Smooth muscle cell (in vitro differentiated cells): ENCODE data around the gene PPP4R1. TPM values are rescaled to one million over a fixed set of nuclear protein-coding genes. Genes with fewer than 3 reads are reported as not detected.

Experiments used
- DNase-seq: peaks from one replicate; lab custom pipeline; 2025; ENCODE audit not compliant: unreplicated experiment; lab: John Stamatoyannopoulos, UW
- H2AFZ ChIP-seq: fragments of 200-600 bp; sonication (generic); 2 replicates; pipeline ENCODE4 v1.6.0; 2016; ENCODE audit warnings: antibody characterized with exemption, low read depth, mild to moderate bottlenecking
- H3F3A ChIP-seq: fragments of 200-600 bp; sonication (generic); 2 replicates; pipeline ENCODE4 v1.6.0; 2017; ENCODE audit warnings: antibody characterized with exemption, low read depth
- H3K27ac ChIP-seq: fragments of 200-600 bp; sonication (generic); 2 replicates; pipeline ENCODE4 v1.5.1; 2016; ENCODE audit warnings: low read depth, mild to moderate bottlenecking
- H3K27me3 ChIP-seq: fragments of 200-600 bp; sonication (generic); 2 replicates; pipeline ENCODE4 v1.6.1; 2016; ENCODE audit warnings: low read depth, mild to moderate bottlenecking
- H3K36me3 ChIP-seq: fragments of 200-600 bp; sonication (generic); 2 replicates; pipeline ENCODE4 v1.5.1; 2016; ENCODE audit warnings: low read depth
- H3K4me1 ChIP-seq: fragments of 200-600 bp; sonication (generic); 2 replicates; pipeline ENCODE4 v1.5.1; 2016; ENCODE audit warnings: low read depth
- H3K4me2 ChIP-seq: fragments of 200-600 bp; sonication (generic); 2 replicates; pipeline ENCODE4 v1.6.0; 2016; ENCODE audit warnings: mild to moderate bottlenecking
- H3K4me3 ChIP-seq: fragments of 200-600 bp; sonication (generic); 2 replicates; pipeline ENCODE4 v1.5.1; 2016; ENCODE audit warnings: mild to moderate bottlenecking
- H3K79me2 ChIP-seq: fragments of 200-600 bp; sonication (generic); 2 replicates; pipeline ENCODE4 v1.6.0; 2016; ENCODE audit warnings: low read depth, mild to moderate bottlenecking
- H3K9ac ChIP-seq: fragments of 200-600 bp; sonication (generic); 2 replicates; pipeline ENCODE4 v1.6.0; 2016; ENCODE audit warnings: low read depth
- H3K9me3 ChIP-seq: fragments of 200-600 bp; sonication (generic); replicated peaks from 2 replicates; pipeline ENCODE4 v1.5.1; 2016; ENCODE audit warnings: low read depth
- H4K20me1 ChIP-seq: fragments of 200-600 bp; sonication (generic); 2 replicates; pipeline ENCODE4 v1.6.0; 2016; ENCODE audit warnings: low read depth
- WGBS: methylation state at CpG from one replicate; pipeline ENCODE4 v1.1.7; 2016; ENCODE audit warnings: low lambda C conversion rate; 5-methylcytosine and 5-hydroxymethylcytosine counted together
- polyA plus RNA-seq: library from polyadenylated mRNA; unstranded; fragments of >200 nt; fragmentation: Nextera tagmentation; extraction: Ambion mirVana; gene quantifications from 2 replicates; pipeline ENCODE4 v1.2.1, GENCODE V29; 2016
- total RNA-seq: library from RNA; depleted of rRNA; stranded (reverse); fragments of >200 nt; gene quantifications from 2 replicates; pipeline ENCODE4 v1.2.3, GENCODE V29; 2014
- TF ChIP-seq, protein P1 (sequence below): fragments of 200-600 bp; sonication (generic); IDR thresholded peaks from 2 replicates; pipeline ENCODE4 v1.5.1; 2017; ENCODE audit warnings: borderline replicate concordance, mild to moderate bottlenecking, antibody characterized with exemption; ENCODE audit not compliant: insufficient read depth, poor library complexity, severe bottlenecking

Gene PPP4R1
- total and polyA plus RNA-seq, 2 experiments from 2014 or later, result 25.9 to 78.4 TPM

DNA sequence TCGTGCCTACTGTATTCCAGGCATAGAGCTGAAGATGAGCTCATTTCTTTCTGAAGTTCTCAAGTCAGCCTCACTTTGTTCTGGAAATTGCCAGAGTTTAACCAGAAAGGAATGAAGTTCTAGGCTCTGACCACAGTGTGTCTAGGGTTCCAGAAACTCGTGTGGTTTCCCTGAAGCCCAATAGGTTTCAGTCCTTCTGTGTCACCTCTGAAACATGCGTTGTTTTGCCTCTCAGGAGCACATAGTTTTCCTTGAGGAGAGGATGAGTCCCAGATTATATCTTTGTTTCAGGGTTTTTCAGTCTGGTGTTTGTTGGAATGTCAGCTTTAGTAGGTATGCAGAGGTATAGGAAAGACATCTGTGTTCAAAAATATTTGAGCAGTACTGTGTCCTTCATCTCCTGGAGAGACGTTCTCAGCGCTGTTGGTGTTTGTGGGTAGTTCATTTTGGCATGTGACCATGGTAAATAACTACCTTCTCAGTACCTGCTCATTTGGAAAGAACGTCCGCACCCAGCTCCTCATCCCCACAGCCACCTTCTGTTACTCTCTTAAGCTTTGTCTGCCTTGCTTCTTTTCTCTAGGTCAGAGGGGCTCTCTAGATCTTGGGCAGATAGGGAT, 82.5 kb downstream of the PPP4R1 start:
- Histone ChIP-seq H3K9me3 (no peaks in the 10 kb centered on the region), H3K27ac (peak overlapping the region; percentile 63), H3K79me2 (no peaks in the 10 kb centered on the region), H3F3A (no peaks in the 10 kb centered on the region), H3K9ac (no peak overlapping the region), H3K4me3 (no peak overlapping the region), H4K20me1 (no peaks in the 10 kb centered on the region), H3K4me1 (no peaks in the 10 kb centered on the region), H3K4me2 (no peak overlapping the region), H2AFZ (no peak overlapping the region), H3K27me3 (no peaks in the 10 kb centered on the region), H3K36me3 (peaks cover 16% of the 10 kb centered on the region)
- WGBS, result 71% methylated on average over 7 of the region's 7 CpGs
- TF ChIP-seq, protein P1, sequence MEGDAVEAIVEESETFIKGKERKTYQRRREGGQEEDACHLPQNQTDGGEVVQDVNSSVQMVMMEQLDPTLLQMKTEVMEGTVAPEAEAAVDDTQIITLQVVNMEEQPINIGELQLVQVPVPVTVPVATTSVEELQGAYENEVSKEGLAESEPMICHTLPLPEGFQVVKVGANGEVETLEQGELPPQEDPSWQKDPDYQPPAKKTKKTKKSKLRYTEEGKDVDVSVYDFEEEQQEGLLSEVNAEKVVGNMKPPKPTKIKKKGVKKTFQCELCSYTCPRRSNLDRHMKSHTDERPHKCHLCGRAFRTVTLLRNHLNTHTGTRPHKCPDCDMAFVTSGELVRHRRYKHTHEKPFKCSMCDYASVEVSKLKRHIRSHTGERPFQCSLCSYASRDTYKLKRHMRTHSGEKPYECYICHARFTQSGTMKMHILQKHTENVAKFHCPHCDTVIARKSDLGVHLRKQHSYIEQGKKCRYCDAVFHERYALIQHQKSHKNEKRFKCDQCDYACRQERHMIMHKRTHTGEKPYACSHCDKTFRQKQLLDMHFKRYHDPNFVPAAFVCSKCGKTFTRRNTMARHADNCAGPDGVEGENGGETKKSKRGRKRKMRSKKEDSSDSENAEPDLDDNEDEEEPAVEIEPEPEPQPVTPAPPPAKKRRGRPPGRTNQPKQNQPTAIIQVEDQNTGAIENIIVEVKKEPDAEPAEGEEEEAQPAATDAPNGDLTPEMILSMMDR, result no peak
- DNase-seq, result no peak

DNA sequence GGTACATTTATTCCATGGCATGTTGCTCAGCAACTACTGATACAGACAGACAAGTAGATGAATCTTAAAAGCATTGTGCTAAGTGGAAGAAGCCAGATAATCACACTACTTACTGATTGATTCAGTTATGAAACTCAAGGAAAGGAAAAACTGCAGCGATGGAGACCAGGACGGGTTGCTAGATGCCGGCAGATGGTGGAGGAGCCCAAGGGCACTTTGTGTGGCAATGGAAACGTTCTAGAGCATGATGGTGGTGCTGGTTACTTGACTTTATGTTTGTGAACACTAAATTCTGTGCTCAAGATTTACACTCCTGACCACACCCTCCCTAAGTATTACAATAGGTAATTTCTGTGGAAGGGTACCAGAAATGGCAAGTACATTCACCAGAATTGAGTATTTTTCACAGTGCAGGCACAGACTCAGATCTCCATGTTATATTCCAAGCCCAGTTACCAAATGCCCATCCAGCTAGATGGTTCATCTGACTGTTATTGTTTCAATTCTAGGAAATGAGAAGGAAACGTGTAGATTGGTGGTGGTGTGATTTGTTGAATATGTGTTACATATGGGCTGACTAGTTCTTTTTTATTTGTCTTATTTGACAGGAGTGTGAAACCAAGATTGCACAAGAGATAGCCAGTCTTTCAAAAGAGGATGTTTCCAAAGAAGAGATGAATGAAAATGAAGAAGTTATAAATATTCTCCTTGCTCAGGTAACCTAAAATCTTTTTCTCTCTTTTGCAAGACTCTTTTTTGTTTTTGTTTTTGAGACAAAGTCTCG, 83.9 kb downstream of the PPP4R1 start:
- no peaks in the 10 kb centered on the region for H3K9me3 ChIP-seq
- H3F3A ChIP-seq, result no peaks in the 10 kb centered on the region
- no peak overlapping the region for H3K4me2 ChIP-seq
- H2AFZ ChIP-seq, result no peak overlapping the region
- H3K36me3 ChIP-seq, result peaks cover 18% of the 10 kb centered on the region
- H3K27me3 ChIP-seq, result no peaks in the 10 kb centered on the region
- no peak overlapping the region for H3K9ac ChIP-seq
- no peaks in the 10 kb centered on the region for H4K20me1 ChIP-seq
- no peaks in the 10 kb centered on the region for H3K79me2 ChIP-seq
- 97% methylated on average over 6 of the region's 6 CpGs for WGBS
- no peak overlapping the region for H3K4me3 ChIP-seq
- DNase-seq, result no peak
- H3K27ac ChIP-seq, result no peak overlapping the region
- no peaks in the 10 kb centered on the region for H3K4me1 ChIP-seq
- TF ChIP-seq, protein P1, result no peak

DNA sequence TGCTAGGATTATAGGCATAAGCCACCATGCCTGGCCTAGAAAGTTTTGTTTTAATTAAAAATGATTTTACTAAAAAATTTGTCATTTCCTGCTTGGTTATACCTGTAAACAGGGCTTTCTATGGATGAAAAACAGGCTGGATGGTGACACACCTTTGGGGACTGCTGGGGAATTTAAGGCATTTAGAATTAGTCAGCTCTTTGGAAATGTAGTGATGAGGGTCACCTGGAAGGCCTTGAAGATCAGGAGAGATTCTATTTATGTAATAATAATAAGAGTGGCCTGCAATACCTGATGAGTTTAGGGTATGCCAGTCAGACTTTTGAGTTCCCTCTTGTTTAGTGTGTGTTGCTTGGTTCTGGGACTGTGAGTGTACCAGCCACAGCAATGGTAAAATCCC, 87.9 kb downstream of the PPP4R1 start:
- no peak overlapping the region for H3K27ac ChIP-seq

More for the DNA sequence above, 87.9 kb downstream of the PPP4R1 start:
- Histone ChIP-seq H3K79me2 (no peaks in the 10 kb centered on the region), H4K20me1 (no peaks in the 10 kb centered on the region), H3K36me3 (peaks cover 14% of the 10 kb centered on the region), H3K4me2 (no peak overlapping the region), H3K9me3 (no peaks in the 10 kb centered on the region), H3K9ac (no peak overlapping the region), H3F3A (no peaks in the 10 kb centered on the region), H2AFZ (no peak overlapping the region), H3K27me3 (no peaks in the 10 kb centered on the region), H3K4me3 (no peak overlapping the region), H3K4me1 (no peaks in the 10 kb centered on the region)
- no peak for DNase-seq
- TF ChIP-seq, protein P1, result no peak
